Dendritic cell treated with granulocyte-macrophage colony-stimulating factor and Interleukin-4, amounts not matched to agents 40 ng/mL and 50 ng/mL, for 4 days (primary cell): Measurements from ENCODE around the gene MRPL40.

Experiments
- H3K27ac Mint-ChIP-seq: one replicate; pipeline ENCODE4 v1.8.0; 2022; ENCODE audit warnings: mild to moderate bottlenecking, mixed read lengths
- H3K27me3 Mint-ChIP-seq: one replicate; pipeline ENCODE4 v1.8.0; 2022; ENCODE audit warnings: mild to moderate bottlenecking, mixed read lengths
- H3K36me3 Mint-ChIP-seq: one replicate; pipeline ENCODE4 v1.8.0; 2022; ENCODE audit warnings: low read depth, mixed read lengths
- H3K4me1 Mint-ChIP-seq: one replicate; pipeline ENCODE4 v1.8.0; 2022; ENCODE audit warnings: low read depth, mixed read lengths
- H3K4me3 Mint-ChIP-seq: one replicate; pipeline ENCODE4 v1.8.0; 2022; ENCODE audit warnings: mild to moderate bottlenecking, moderate library complexity, mixed read lengths
- H3K9me3 Mint-ChIP-seq: one replicate; pipeline ENCODE4 v1.8.0; 2022; ENCODE audit warnings: mixed read lengths
- intact Hi-C: fragments of 100-400 bp; cut with micrococcal nuclease; formaldehyde crosslinking; loops from one replicate; pipeline ENCODE4 v1.15.0; 2022

MRPL40 gene

GRCh38 chr22:19432133-19432851, at the start of gene MRPL40:
Gene MRPL40, plus strand, starts transcription at chr22:19432545. Its CDS starts 10 bp downstream, at chr22:19432555.
- H3K4me3 Mint-ChIP-seq, result peak within 1 kb of the TSS; percentile 85
- H3K4me1 Mint-ChIP-seq, result peaks cover 52% of the 10 kb centered on the region
- intact Hi-C loops, result loop anchor here (1.0 to 10.0 kb wide), 4 partner anchors 15 to 253 kb away; partner anchors contain the start of genes C22orf39, CDC45, CLTCL1 and UFD1
- H3K9me3 Mint-ChIP-seq, result no peaks in the 10 kb centered on the region
- H3K36me3 Mint-ChIP-seq, result peaks cover 55% of the 10 kb centered on the region
- H3K27me3 Mint-ChIP-seq, result no peaks in the 10 kb centered on the region
- H3K27ac Mint-ChIP-seq, result peak within 1 kb of the TSS; percentile 97

DNA sequence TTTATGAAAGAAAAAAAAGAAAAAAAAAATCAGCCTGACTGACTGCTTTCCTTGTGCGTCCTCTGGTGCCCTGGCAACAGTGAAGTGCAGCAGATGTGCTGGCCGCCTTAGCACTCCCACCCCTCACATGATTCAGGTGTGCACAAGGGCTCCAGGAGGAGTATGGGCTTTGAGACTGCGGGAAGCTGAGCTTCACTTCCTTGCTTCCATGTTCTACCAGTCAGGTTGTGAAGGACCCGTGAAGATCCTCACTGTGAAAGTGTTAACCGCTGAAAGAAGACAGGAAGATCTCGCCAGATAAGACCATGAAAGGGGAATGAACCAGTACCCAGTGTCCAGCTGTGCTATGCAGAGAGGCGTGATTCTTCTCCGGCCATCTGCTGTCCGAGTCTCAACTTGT, 49.1 kb upstream of the MRPL40 start:
- no peaks in the 10 kb centered on the region for H3K9me3 Mint-ChIP-seq
- no peaks in the 10 kb centered on the region for H3K27me3 Mint-ChIP-seq
- intact Hi-C loops, result no loop called here
- H3K27ac Mint-ChIP-seq, result no peak overlapping the region
- no peak overlapping the region for H3K4me3 Mint-ChIP-seq
- H3K4me1 Mint-ChIP-seq, result no peaks in the 10 kb centered on the region
- H3K36me3 Mint-ChIP-seq, result peaks cover 95% of the 10 kb centered on the region

GRCh38 chr22:19385221-19385906, 47.0 kb upstream of the MRPL40 start:
- intact Hi-C loops, result no loop called here
- Mint-ChIP-seq H3K4me3 (no peak overlapping the region), H3K27ac (no peak overlapping the region), H3K36me3 (peaks cover 100% of the 10 kb centered on the region), H3K27me3 (no peaks in the 10 kb centered on the region), H3K4me1 (no peaks in the 10 kb centered on the region), H3K9me3 (no peaks in the 10 kb centered on the region)

DNA sequence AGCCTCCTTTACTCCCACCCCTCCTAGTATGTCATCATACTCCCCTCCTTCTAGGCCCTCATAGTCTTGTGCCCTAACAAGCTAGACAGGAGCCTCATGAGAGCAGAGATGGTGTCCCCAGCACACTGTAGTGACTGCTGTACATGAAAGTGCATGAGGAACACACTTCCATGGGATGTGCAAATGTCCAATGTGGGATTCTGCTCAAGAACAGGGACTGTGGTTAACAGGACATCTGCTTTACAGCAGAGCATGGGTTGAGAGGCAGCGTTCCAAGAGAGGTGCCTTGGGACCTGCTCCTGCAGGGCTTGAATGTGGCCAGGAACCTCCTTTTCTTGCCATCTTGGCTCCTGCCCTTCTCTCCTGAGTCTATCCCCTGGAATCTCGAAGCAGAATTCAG, 46.1 kb upstream of the MRPL40 start:
- Mint-ChIP-seq H3K27me3 (no peaks in the 10 kb centered on the region), H3K9me3 (no peaks in the 10 kb centered on the region), H3K27ac (no peak overlapping the region), H3K4me1 (no peaks in the 10 kb centered on the region), H3K36me3 (peaks cover 98% of the 10 kb centered on the region), H3K4me3 (no peak overlapping the region)
- intact Hi-C loops, result no loop called here

GRCh38 chr22:19387038-19387437, 45.3 kb upstream of the MRPL40 start:
- intact Hi-C loops, result no loop called here
- no peak overlapping the region for H3K27ac Mint-ChIP-seq

DNA sequence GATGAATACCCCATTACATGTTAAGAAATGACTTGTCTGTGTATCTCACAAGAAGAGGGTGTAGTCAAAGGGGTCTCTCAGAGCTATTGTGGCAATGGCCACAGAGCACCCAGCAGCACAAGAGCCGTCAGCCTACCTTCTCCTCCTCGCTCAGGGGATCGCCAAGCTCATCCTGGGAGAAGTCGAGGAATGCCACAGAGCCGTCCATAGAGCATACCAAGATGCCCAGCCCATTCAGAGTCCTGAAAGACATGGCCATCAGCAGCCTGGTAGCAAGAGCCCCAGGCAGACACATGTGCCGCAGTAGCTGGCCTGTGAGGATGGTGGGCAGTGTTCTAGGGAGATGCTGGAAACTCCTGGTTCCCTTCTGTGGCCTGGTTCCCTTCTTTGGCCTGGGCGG, 44.8 kb upstream of the MRPL40 start:
- H3K27ac Mint-ChIP-seq, result no peak overlapping the region
- H3K9me3 Mint-ChIP-seq, result no peaks in the 10 kb centered on the region
- intact Hi-C loops, result no loop called here
- no peak overlapping the region for H3K4me3 Mint-ChIP-seq
- H3K27me3 Mint-ChIP-seq, result no peaks in the 10 kb centered on the region
- no peaks in the 10 kb centered on the region for H3K4me1 Mint-ChIP-seq
- peaks cover 98% of the 10 kb centered on the region for H3K36me3 Mint-ChIP-seq

More at GRCh38 chr22:19387038-19387437, 45.3 kb upstream of the MRPL40 start:
- Mint-ChIP-seq H3K27me3 (no peaks in the 10 kb centered on the region), H3K4me1 (no peaks in the 10 kb centered on the region), H3K36me3 (peaks cover 98% of the 10 kb centered on the region), H3K4me3 (no peak overlapping the region), H3K9me3 (no peaks in the 10 kb centered on the region)

DNA sequence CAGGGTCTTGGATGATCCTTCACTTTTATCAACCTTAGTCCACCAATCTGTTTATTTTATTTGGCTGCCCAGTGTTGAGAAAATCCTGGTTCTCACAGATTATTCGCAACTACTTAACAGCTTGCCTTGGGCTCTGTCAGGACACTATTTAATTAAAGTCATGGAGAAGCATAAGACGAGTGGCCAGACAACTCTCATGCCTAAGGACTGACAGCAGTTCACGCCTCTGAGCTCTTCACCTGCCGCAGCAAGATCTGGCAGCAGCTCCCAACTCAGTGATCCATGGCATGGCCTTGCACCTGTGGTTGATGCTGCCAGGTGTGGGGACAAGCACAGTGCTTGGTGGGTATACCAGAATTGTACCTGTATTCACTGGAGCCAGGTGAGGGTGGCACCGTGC, 38.6 kb upstream of the MRPL40 start:
- no peak overlapping the region for H3K4me3 Mint-ChIP-seq
- no peaks in the 10 kb centered on the region for H3K27me3 Mint-ChIP-seq
- no peak overlapping the region for H3K27ac Mint-ChIP-seq
- H3K9me3 Mint-ChIP-seq, result no peaks in the 10 kb centered on the region
- intact Hi-C loops, result no loop called here
- H3K36me3 Mint-ChIP-seq, result peaks cover 98% of the 10 kb centered on the region
- H3K4me1 Mint-ChIP-seq, result no peaks in the 10 kb centered on the region

DNA sequence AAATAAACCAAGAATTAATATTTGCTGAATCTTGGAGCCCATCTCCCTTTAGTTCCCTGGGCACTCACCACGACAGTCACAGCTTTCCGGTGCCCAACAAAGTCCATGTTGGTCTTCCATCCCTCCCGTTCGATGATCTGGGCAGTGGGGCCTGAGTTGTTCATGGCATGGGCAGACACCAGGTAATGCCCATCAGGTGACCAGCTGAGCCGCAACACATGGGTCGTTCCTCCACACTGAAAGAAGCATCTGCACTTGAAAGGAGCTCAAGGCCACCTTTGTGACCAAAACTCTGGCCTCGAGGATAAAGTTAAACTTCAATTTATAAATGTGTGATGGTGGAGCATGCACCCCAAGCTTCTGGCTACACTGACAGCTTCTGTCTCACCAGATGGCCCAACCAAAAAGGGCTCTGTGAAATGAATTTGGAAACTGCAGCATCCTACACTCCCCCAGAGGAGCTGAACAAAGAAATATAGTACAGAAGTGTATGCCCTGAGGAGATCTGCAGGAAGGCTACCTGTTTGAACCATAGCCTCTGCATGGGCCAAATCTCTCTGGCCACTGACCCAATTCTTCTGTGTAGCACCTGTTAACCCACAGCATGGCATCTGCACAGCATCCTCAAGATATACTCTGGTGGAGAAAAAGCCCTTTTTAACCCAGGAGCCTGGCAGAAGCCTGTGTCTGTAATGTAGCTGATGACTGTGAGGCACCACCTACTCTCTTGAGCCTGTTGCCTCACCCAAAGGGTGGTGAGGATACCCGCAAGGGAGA, 37.9 kb upstream of the MRPL40 start:
- H3K27ac Mint-ChIP-seq, result no peak overlapping the region
- peaks cover 98% of the 10 kb centered on the region for H3K36me3 Mint-ChIP-seq

GRCh38 chr22:19395276-19395675, 37.1 kb upstream of the MRPL40 start:
- Mint-ChIP-seq H3K27me3 (no peaks in the 10 kb centered on the region), H3K4me3 (no peak overlapping the region), H3K36me3 (peaks cover 98% of the 10 kb centered on the region), H3K27ac (no peak overlapping the region), H3K9me3 (no peaks in the 10 kb centered on the region), H3K4me1 (no peaks in the 10 kb centered on the region)
- intact Hi-C loops, result no loop called here

More for the DNA sequence above, 37.9 kb upstream of the MRPL40 start:
- H3K27me3 Mint-ChIP-seq, result no peaks in the 10 kb centered on the region
- H3K4me1 Mint-ChIP-seq, result no peaks in the 10 kb centered on the region
- no peak overlapping the region for H3K4me3 Mint-ChIP-seq
- H3K9me3 Mint-ChIP-seq, result no peaks in the 10 kb centered on the region
- intact Hi-C loops, result no loop called here

GRCh38 chr22:19396561-19396933, 35.8 kb upstream of the MRPL40 start:
- Mint-ChIP-seq H3K27me3 (no peaks in the 10 kb centered on the region), H3K27ac (no peak overlapping the region), H3K9me3 (no peaks in the 10 kb centered on the region), H3K4me1 (no peaks in the 10 kb centered on the region), H3K4me3 (no peak overlapping the region), H3K36me3 (peaks cover 100% of the 10 kb centered on the region)
- intact Hi-C loops, result no loop called here

DNA sequence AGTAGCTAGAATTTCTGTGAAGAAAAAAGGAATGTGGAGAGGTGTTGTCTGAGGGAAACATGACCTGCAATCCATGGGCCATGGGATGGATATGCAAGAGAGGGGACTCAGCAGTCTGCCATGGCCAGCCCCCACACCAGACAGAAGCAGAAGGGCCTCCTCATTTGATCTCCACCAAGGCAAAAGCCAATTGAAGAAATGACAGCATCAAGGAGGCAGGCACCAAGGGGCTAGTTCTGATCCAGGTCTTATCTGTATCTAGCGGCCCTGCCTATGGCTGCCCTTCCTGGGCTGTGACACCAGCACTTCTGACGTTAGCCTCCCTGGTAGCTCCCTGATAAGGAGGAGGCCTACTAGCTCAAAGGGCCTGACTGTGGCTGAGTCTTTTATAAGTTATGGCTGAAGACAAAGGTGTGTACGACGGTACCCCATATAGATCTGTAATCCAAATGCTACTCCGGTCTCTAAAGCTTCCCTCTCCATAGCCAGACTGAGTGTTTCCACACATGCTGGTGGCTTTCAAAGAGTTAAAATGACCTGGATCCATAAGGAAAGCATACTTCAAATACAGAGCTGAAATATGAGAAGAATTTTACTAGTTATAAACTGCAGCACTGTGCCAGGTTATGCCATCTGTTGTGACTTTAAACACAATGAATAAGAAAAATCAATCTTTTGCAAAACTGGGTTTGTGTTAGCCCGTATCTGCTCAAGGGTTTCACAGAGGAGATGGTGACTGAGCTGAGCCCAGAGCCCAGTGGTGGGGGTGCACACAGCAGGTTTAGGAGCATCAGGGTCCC, 35.2 kb upstream of the MRPL40 start:
- no peaks in the 10 kb centered on the region for H3K9me3 Mint-ChIP-seq

DNA sequence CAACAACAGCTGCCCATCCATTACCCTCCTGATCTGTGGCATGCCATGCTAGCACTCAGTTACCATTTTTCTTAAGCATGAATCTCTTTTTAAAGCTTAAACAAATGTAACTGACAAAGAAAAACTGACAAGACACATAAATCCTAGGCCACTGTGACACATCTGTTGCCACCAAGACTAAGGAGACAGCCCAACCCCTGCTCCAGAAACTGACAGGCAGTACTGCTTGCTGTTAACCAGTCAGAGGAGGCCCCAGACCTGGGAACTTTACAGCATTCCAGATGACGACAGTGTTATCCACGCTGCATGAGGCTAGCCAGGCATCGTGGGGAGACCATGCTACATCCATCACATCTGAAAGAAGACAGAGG, 34.6 kb upstream of the MRPL40 start:
- intact Hi-C loops, result no loop called here
- H3K27ac Mint-ChIP-seq, result no peak overlapping the region

More for the DNA sequence above, 35.2 kb upstream of the MRPL40 start:
- H3K27ac Mint-ChIP-seq, result no peak overlapping the region
- no peaks in the 10 kb centered on the region for H3K27me3 Mint-ChIP-seq
- H3K36me3 Mint-ChIP-seq, result peaks cover 100% of the 10 kb centered on the region
- H3K4me1 Mint-ChIP-seq, result no peaks in the 10 kb centered on the region
- intact Hi-C loops, result no loop called here
- no peak overlapping the region for H3K4me3 Mint-ChIP-seq

DNA sequence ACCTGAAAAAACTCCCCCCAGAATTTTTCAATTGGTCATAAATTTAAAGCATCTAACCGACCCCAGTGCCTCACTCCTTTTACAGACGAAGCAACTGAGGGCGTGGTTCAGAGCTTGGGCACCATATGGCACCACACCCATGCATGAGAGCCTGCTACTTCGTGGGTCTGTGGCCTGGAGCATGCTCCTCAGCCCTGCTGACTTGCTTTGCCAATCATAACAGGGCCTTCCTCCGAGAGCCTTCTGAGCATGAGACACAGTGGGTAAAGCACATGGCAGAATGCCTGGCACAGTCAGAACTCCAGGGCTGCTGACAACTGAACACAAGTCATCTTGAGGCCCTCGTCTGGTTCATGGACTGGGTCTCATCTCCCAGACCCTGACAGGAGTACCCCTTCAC, 34.1 kb upstream of the MRPL40 start:
- Mint-ChIP-seq H3K36me3 (peaks cover 91% of the 10 kb centered on the region), H3K4me3 (no peak overlapping the region), H3K27ac (no peak overlapping the region), H3K27me3 (no peaks in the 10 kb centered on the region), H3K9me3 (no peaks in the 10 kb centered on the region), H3K4me1 (no peaks in the 10 kb centered on the region)
- intact Hi-C loops, result no loop called here

More for the DNA sequence above, 34.6 kb upstream of the MRPL40 start:
- Mint-ChIP-seq H3K4me3 (no peak overlapping the region), H3K9me3 (no peaks in the 10 kb centered on the region), H3K36me3 (peaks cover 96% of the 10 kb centered on the region), H3K27me3 (no peaks in the 10 kb centered on the region), H3K4me1 (no peaks in the 10 kb centered on the region)
